ENCODE data around the gene POLR1E. TPM values are rescaled to one million over a fixed set of nuclear protein-coding genes. Genes with fewer than 3 reads are reported as not detected.

POLR1E gene
- total RNA-seq, 1 experiment from 2014 or later = 39.8 TPM

DNA sequence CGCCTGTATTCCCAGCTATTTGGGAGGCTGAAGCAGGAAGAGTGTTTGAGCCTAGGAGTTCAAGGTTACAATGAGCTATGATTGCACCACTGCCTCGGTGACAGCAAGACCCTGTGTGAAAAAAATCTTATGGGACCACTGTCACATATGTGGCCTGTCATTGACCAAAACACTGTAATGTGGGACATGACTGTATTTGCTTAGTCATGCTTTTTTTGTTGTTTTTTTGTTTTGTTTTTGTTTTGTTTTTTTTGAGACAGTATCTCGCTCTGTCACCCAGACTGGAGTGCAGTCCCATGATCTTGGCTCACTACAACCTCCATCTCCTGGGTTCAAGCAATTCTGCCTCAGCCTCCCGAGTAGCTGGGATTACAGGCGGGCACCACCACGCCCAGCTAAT, 13.5 kb downstream of the POLR1E start:
- Histone ChIP-seq H2AFZ (ENCODE audit: low read length) (no peak overlapping the region), H3K27me3 (ENCODE audit: low read length) (no peaks in the 10 kb centered on the region), H3K9me2 (replicated peaks; ENCODE audit: insufficient read depth, low read length) (no peaks in the 10 kb centered on the region), H3K36me3 (ENCODE audit: insufficient read depth, low read length) (peaks cover 58% of the 10 kb centered on the region), H3K9ac (ENCODE audit: low read length) (no peak overlapping the region), H3K27ac (ENCODE audit: low read length) (no peak overlapping the region), H3K4me1 (ENCODE audit: low read length) (no peaks in the 10 kb centered on the region), H4K20me1 (ENCODE audit: insufficient read depth, low read depth, low read length) (peaks cover 7% of the 10 kb centered on the region; the same call in 1 of the 2 replicates), H3K79me2 (ENCODE audit: low read length) (peaks cover 30% of the 10 kb centered on the region), H3K4me3 (ENCODE audit: low read length) (no peak overlapping the region), H3K9me3 (ENCODE audit: low read length) (no peaks in the 10 kb centered on the region), H3K4me2 (ENCODE audit: low read depth, low read length, poor library complexity, severe bottlenecking) (no peak overlapping the region)
- no peak for DNase-seq

DNA sequence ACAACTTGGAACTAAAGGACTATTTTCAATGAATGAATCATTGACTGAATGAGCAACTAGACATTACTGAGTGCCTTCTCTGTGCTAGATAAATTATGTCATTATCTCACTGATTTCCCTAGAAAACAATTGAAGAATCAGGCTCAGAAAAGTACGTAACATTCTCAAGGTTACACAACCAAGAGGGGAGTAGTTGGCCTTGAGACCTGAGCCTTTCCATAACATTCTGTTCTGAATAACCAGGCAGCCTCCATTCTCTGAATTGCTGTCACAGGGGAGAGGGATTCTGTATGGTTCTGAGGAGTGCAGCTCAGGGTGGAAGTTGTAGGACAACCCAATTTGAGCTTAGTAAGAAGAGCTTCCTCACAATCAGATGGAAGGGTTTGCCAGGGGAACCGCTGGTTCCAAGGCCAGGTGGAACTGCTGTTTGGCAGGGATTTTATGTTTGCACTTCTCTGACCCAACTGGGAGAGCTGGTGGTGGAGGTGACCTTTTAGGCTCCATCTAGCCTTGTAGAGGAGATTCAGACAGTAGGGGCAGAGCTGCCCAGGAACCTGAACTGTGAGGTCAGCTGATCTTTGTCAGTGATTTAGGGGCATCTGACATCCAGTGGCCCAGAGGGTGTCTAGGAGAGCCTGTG, 16.3 kb downstream of the POLR1E start:
- Histone ChIP-seq H3K9ac (ENCODE audit: low read length) (no peak overlapping the region), H3K9me2 (replicated peaks; ENCODE audit: insufficient read depth, low read length) (no peaks in the 10 kb centered on the region), H4K20me1 (ENCODE audit: insufficient read depth, low read depth, low read length) (0 out of 2 replicates have a peak, but pooled peaks cover 7% of the 10 kb centered on the region), H3K27ac (ENCODE audit: low read length) (no peak overlapping the region), H3K4me2 (ENCODE audit: low read depth, low read length, poor library complexity, severe bottlenecking) (no peak overlapping the region), H3K4me3 (ENCODE audit: low read length) (no peak overlapping the region), H3K4me1 (ENCODE audit: low read length) (no peaks in the 10 kb centered on the region), H3K36me3 (ENCODE audit: insufficient read depth, low read length) (peaks cover 56% of the 10 kb centered on the region), H3K79me2 (ENCODE audit: low read length) (peaks cover 14% of the 10 kb centered on the region), H3K9me3 (ENCODE audit: low read length) (no peaks in the 10 kb centered on the region), H2AFZ (ENCODE audit: low read length) (no peak overlapping the region), H3K27me3 (ENCODE audit: low read length) (no peaks in the 10 kb centered on the region)
- DNase-seq = no peak

DNA sequence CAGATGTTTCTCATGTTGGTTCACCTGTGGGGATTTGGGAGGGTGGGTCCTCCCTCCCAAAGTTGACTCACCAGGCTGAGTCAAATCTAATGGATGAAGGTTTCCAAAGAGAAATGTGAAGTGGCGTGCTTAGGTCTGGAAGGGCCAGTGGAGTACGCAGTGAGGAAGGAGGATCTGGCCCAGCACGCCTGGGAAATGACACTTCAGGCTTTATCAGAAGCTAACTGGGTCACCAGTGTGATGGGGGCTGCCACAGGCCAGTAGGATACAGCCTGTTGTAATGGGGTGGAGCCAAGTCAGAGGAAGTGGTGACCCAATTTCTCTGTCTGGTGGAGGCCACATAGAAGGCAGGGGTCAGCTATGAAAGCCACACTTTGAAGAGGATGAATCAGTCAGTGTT, 18.0 kb downstream of the POLR1E start:
- DNase-seq = no peak
- H4K20me1 ChIP-seq (ENCODE audit: insufficient read depth, low read depth, low read length) = 0 out of 2 replicates have a peak, but pooled peaks cover 7% of the 10 kb centered on the region
- H3K9me2 ChIP-seq (replicated peaks; ENCODE audit: insufficient read depth, low read length) = no peaks in the 10 kb centered on the region
- no peak overlapping the region for H3K9ac ChIP-seq (ENCODE audit: low read length)
- H3K36me3 ChIP-seq (ENCODE audit: insufficient read depth, low read length) = peaks cover 57% of the 10 kb centered on the region
- no peak overlapping the region for H3K4me2 ChIP-seq (ENCODE audit: low read depth, low read length, poor library complexity, severe bottlenecking)
- no peak overlapping the region for H3K4me3 ChIP-seq (ENCODE audit: low read length)
- H3K4me1 ChIP-seq (ENCODE audit: low read length) = no peaks in the 10 kb centered on the region
- H2AFZ ChIP-seq (ENCODE audit: low read length) = no peak overlapping the region
- H3K79me2 ChIP-seq (ENCODE audit: low read length) = peaks cover 7% of the 10 kb centered on the region
- H3K27me3 ChIP-seq (ENCODE audit: low read length) = no peaks in the 10 kb centered on the region
- no peak overlapping the region for H3K27ac ChIP-seq (ENCODE audit: low read length)
- no peaks in the 10 kb centered on the region for H3K9me3 ChIP-seq (ENCODE audit: low read length)

DNA sequence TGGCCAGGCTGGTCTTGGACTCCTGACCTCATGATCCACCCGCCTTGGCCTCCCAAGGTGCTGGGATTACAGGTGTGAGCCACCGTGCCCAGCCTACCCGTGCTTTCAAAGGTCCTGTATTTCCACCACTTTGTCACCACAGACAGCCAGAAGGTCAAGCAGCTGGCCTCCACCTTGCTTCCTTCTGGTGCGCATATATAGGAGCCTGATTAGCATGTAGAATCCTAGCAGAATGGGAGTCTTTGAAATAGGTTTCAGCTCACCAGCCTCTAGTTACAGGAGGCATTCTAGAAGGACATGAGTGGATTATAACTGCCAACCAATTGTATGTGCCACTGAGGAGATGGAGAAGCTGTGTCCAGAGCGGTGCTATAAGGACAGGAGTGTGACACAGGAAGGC, 18.9 kb downstream of the POLR1E start:
- Histone ChIP-seq H3K4me3 (ENCODE audit: low read length) (no peak overlapping the region), H3K9me3 (ENCODE audit: low read length) (no peaks in the 10 kb centered on the region), H3K27me3 (ENCODE audit: low read length) (no peaks in the 10 kb centered on the region), H3K4me2 (ENCODE audit: low read depth, low read length, poor library complexity, severe bottlenecking) (no peak overlapping the region), H3K4me1 (ENCODE audit: low read length) (no peaks in the 10 kb centered on the region), H3K9ac (ENCODE audit: low read length) (no peak overlapping the region), H2AFZ (ENCODE audit: low read length) (no peak overlapping the region), H4K20me1 (ENCODE audit: insufficient read depth, low read depth, low read length) (no peaks in the 10 kb centered on the region), H3K36me3 (ENCODE audit: insufficient read depth, low read length) (peaks cover 50% of the 10 kb centered on the region), H3K79me2 (ENCODE audit: low read length) (peaks cover 4% of the 10 kb centered on the region; the same call in 1 of the 2 replicates), H3K9me2 (replicated peaks; ENCODE audit: insufficient read depth, low read length) (no peaks in the 10 kb centered on the region), H3K27ac (ENCODE audit: low read length) (no peak overlapping the region)
- no peak for DNase-seq

DNA sequence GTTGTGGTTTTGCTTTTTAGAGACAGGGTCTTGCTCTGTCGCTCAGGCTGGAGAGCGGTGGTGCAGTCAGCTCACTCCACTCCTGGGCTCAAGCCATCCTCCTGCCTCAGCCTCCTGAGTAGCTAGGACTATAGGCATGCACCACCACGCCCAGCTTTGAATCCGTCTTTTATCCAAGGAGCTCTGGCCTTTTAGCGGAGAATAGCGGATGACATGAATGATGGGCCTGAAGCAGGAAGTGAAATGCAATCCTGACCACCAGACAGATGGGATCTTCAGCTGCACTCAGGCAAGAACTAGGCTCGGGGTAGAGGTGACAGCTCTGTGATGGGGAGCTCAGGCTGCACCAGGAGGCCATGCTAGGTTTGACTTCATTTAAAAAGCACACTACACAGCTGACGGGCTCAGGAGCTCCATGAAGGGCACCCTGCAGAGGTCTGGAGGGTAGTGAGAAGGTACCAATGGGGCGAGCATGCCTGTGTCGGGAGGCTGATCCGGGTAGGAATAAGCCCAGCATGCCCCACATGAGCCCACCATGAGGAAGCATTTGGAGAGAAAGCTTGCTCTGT, 21.9 kb downstream of the POLR1E start:
- Histone ChIP-seq H3K4me2 (ENCODE audit: low read depth, low read length, poor library complexity, severe bottlenecking) (no peak overlapping the region), H3K9me3 (ENCODE audit: low read length) (no peaks in the 10 kb centered on the region), H3K9me2 (replicated peaks; ENCODE audit: insufficient read depth, low read length) (no peaks in the 10 kb centered on the region), H3K27ac (ENCODE audit: low read length) (no peak overlapping the region), H3K79me2 (ENCODE audit: low read length) (no peaks in the 10 kb centered on the region), H3K4me1 (ENCODE audit: low read length) (no peaks in the 10 kb centered on the region), H4K20me1 (ENCODE audit: insufficient read depth, low read depth, low read length) (no peaks in the 10 kb centered on the region), H3K9ac (ENCODE audit: low read length) (no peak overlapping the region), H2AFZ (ENCODE audit: low read length) (no peak overlapping the region), H3K36me3 (ENCODE audit: insufficient read depth, low read length) (peaks cover 31% of the 10 kb centered on the region; the same call in 1 of the 2 replicates), H3K27me3 (ENCODE audit: low read length) (no peaks in the 10 kb centered on the region), H3K4me3 (ENCODE audit: low read length) (no peak overlapping the region)
- no peak for DNase-seq

DNA sequence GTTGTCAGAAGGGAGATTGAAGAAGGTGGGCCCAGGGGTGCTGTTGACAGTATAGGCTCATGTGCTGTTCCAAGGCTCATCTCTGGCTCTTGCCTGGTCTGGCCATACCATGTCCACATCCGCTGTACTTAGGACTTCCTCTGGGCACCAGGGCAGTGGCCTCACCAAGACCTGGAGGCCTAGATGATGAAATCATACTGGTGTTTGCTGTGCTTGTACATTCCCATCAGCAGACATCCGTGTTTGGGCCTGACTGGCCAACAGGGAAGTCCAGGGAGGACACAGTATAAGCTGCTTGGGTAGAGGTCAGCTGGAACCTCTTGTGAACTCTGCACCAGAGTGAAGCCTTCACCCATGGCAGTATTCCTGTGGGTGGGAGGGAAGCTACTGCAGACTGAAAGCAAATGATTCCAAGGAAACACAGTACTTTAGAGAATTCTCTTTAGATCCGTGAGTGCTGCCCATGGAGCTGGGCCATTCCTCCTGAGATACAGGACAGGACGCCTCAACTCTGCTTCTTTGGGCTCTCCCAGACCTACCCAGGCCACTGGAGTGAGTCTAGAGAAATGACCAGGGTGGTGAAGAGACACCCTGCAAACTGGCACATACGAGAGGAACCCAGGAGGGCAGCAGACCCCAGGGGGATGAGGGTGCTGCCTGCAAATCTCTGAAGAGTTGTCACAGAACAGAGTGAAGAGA, 22.5 kb downstream of the POLR1E start:
- Histone ChIP-seq H3K27ac (ENCODE audit: low read length) (no peak overlapping the region), H3K9me2 (replicated peaks; ENCODE audit: insufficient read depth, low read length) (no peaks in the 10 kb centered on the region), H3K4me3 (ENCODE audit: low read length) (no peak overlapping the region), H4K20me1 (ENCODE audit: insufficient read depth, low read depth, low read length) (no peaks in the 10 kb centered on the region), H3K36me3 (ENCODE audit: insufficient read depth, low read length) (peaks cover 28% of the 10 kb centered on the region; the same call in 1 of the 2 replicates), H3K4me2 (ENCODE audit: low read depth, low read length, poor library complexity, severe bottlenecking) (no peak overlapping the region), H3K27me3 (ENCODE audit: low read length) (no peaks in the 10 kb centered on the region), H3K9me3 (ENCODE audit: low read length) (no peaks in the 10 kb centered on the region), H3K4me1 (ENCODE audit: low read length) (no peaks in the 10 kb centered on the region), H3K9ac (ENCODE audit: low read length) (no peak overlapping the region), H3K79me2 (ENCODE audit: low read length) (no peaks in the 10 kb centered on the region), H2AFZ (ENCODE audit: low read length) (no peak overlapping the region)
- DNase-seq = no peak

DNA sequence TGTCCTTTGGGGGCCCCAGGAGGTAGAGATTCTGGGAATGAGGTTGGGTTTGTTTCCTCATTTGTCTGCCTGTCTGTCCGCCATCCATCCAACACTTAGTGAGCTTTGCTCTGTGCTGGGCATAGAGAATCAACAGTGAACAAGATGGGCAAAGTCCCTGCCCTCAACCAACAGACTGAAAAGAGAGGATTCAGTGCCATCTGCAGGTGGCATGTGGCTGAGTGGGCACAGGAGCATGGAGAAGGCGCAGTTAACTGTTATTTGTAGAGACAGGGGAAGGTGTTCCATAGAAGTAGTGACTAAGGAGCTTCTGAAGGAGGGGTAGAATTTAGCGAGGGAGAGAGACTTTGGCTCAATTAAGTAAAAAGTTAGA, 23.1 kb downstream of the POLR1E start:
- Histone ChIP-seq H3K27me3 (ENCODE audit: low read length) (no peaks in the 10 kb centered on the region), H3K9me3 (ENCODE audit: low read length) (no peaks in the 10 kb centered on the region), H3K4me3 (ENCODE audit: low read length) (no peak overlapping the region), H3K9me2 (replicated peaks; ENCODE audit: insufficient read depth, low read length) (no peaks in the 10 kb centered on the region), H3K79me2 (ENCODE audit: low read length) (no peaks in the 10 kb centered on the region), H3K4me2 (ENCODE audit: low read depth, low read length, poor library complexity, severe bottlenecking) (no peak overlapping the region), H2AFZ (ENCODE audit: low read length) (no peak overlapping the region), H3K4me1 (ENCODE audit: low read length) (no peaks in the 10 kb centered on the region), H3K36me3 (ENCODE audit: insufficient read depth, low read length) (peaks cover 28% of the 10 kb centered on the region; the same call in 1 of the 2 replicates), H3K27ac (ENCODE audit: low read length) (no peak overlapping the region), H3K9ac (ENCODE audit: low read length) (no peak overlapping the region), H4K20me1 (ENCODE audit: insufficient read depth, low read depth, low read length) (no peaks in the 10 kb centered on the region)
- no peak for DNase-seq

DNA sequence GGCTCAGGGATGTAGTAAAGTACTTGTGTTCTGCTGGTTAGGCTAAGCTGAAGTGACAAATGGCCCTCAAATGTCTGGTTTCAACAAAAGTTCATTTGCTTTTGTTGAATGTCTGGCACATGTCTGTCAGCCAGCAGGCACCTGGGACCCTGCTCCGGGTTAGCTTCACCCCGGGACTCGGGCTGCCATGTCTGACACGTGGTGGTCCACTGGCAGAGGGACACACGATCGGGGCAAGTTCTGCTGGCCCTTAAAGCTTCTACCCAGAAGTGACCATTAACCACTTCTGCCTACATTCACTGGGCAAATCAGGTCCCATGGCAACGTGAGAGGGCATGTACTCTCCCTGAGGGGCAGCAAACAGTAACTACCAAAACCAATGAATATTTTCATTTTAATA, 23.8 kb downstream of the POLR1E start:
- H3K9me2 ChIP-seq (replicated peaks; ENCODE audit: insufficient read depth, low read length) = no peaks in the 10 kb centered on the region
- no peak overlapping the region for H2AFZ ChIP-seq (ENCODE audit: low read length)
- no peaks in the 10 kb centered on the region for H3K27me3 ChIP-seq (ENCODE audit: low read length)
- H3K79me2 ChIP-seq (ENCODE audit: low read length) = no peaks in the 10 kb centered on the region
- no peak overlapping the region for H3K27ac ChIP-seq (ENCODE audit: low read length)
- H3K4me2 ChIP-seq (ENCODE audit: low read depth, low read length, poor library complexity, severe bottlenecking) = no peak overlapping the region
- H3K4me3 ChIP-seq (ENCODE audit: low read length) = no peak overlapping the region
- no peak overlapping the region for H3K9ac ChIP-seq (ENCODE audit: low read length)
- H3K9me3 ChIP-seq (ENCODE audit: low read length) = no peaks in the 10 kb centered on the region
- no peaks in the 10 kb centered on the region for H3K4me1 ChIP-seq (ENCODE audit: low read length)
- no peaks in the 10 kb centered on the region for H4K20me1 ChIP-seq (ENCODE audit: insufficient read depth, low read depth, low read length)
- peaks cover 28% of the 10 kb centered on the region; the same call in 1 of the 2 replicates for H3K36me3 ChIP-seq (ENCODE audit: insufficient read depth, low read length)
- no peak for DNase-seq

All from Karpas-422 (cell line).